A673 (cell line): ENCODE data around the gene ABLIM3.

Experiments
- EZH2 ChIP-seq: fragments of 200-600 bp; sonication (generic); IDR thresholded peaks from 2 replicates; pipeline ENCODE4 v1.6.1; 2017; ENCODE audit warnings: borderline replicate concordance, low read depth, mild to moderate bottlenecking, mixed read lengths, antibody characterized with exemption, low read length; ENCODE audit not compliant: poor library complexity, severe bottlenecking
- TF ChIP-seq, protein P1 (sequence below): fragments of 300-800, 200-600 bp; sonication (generic); conservative IDR thresholded peaks from 2 replicates; pipeline ENCODE4 v1.5.1; 2017; ENCODE audit warnings: low read depth, mild to moderate bottlenecking, antibody characterized with exemption, low read length, moderate library complexity, mixed read lengths

DNA sequence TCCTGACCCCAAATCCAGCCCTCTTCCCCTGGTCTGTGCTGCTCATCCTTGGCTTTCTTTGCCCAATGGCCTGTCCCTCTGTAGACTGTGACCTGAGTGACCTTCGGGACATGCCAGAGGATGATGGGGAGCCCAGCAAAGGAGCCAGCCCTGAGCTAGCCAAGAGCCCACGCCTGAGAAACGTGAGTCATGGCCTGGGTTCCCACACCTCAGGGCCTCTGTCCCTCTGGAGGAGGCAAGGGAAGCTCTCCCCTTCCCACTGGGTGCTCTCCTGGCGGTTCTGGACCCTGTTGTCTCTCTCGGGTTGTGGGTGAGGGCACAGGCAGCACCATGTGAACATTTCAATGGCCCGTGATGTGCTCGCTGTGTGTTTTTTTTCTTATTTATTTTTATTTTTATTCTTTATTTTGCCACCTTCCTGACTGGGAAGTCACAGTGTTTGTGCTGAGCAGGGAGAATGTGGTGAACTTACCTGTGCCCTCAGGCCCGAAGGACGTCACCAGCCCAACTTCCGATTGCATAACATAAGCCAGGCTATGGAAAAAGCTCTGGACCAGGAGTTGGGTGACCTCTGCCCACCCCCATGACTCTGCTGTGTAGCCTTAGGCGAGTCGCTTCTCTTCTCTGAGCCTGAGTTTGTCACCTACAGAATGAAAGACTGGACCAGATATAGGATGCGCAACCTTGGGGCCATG lies 159.9 kb downstream of the ABLIM3 start:
- TF ChIP-seq, protein P1, sequence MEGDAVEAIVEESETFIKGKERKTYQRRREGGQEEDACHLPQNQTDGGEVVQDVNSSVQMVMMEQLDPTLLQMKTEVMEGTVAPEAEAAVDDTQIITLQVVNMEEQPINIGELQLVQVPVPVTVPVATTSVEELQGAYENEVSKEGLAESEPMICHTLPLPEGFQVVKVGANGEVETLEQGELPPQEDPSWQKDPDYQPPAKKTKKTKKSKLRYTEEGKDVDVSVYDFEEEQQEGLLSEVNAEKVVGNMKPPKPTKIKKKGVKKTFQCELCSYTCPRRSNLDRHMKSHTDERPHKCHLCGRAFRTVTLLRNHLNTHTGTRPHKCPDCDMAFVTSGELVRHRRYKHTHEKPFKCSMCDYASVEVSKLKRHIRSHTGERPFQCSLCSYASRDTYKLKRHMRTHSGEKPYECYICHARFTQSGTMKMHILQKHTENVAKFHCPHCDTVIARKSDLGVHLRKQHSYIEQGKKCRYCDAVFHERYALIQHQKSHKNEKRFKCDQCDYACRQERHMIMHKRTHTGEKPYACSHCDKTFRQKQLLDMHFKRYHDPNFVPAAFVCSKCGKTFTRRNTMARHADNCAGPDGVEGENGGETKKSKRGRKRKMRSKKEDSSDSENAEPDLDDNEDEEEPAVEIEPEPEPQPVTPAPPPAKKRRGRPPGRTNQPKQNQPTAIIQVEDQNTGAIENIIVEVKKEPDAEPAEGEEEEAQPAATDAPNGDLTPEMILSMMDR, result no peak
- TF ChIP-seq EZH2, result no peak
